GM12865 (cell line): ENCODE data around the gene LYPD6.
A peak's percentile ranks its signal among the peaks of the same experiment; 100 is the strongest.

ENCODE experiments used
- DNase-seq: peaks from one replicate; pipeline ENCODE4 v3.0.0; 2010; ENCODE audit warnings: low read depth
- H3K4me3 ChIP-seq: 2 replicates; pipeline ENCODE4 v1.5.1; 2011; ENCODE audit warnings: mild to moderate bottlenecking, low read depth, low read length, control low read depth
- TF ChIP-seq, protein P1 (sequence below): IDR thresholded peaks from 2 replicates; pipeline ENCODE4 v1.5.1; 2011; ENCODE audit warnings: low read length, control low read depth, low read depth, inconsistent platforms; ENCODE audit not compliant: insufficient read depth; ENCODE audit errors: missing control alignments

The LYPD6 gene

GRCh38 chr2:149456285-149456684, 125.9 kb downstream of the LYPD6 start:
- peak; percentile 53 for DNase-seq
- H3K4me3 ChIP-seq, result no peak overlapping the region
- TF ChIP-seq, protein P1, sequence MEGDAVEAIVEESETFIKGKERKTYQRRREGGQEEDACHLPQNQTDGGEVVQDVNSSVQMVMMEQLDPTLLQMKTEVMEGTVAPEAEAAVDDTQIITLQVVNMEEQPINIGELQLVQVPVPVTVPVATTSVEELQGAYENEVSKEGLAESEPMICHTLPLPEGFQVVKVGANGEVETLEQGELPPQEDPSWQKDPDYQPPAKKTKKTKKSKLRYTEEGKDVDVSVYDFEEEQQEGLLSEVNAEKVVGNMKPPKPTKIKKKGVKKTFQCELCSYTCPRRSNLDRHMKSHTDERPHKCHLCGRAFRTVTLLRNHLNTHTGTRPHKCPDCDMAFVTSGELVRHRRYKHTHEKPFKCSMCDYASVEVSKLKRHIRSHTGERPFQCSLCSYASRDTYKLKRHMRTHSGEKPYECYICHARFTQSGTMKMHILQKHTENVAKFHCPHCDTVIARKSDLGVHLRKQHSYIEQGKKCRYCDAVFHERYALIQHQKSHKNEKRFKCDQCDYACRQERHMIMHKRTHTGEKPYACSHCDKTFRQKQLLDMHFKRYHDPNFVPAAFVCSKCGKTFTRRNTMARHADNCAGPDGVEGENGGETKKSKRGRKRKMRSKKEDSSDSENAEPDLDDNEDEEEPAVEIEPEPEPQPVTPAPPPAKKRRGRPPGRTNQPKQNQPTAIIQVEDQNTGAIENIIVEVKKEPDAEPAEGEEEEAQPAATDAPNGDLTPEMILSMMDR, result peak; percentile 20

DNA sequence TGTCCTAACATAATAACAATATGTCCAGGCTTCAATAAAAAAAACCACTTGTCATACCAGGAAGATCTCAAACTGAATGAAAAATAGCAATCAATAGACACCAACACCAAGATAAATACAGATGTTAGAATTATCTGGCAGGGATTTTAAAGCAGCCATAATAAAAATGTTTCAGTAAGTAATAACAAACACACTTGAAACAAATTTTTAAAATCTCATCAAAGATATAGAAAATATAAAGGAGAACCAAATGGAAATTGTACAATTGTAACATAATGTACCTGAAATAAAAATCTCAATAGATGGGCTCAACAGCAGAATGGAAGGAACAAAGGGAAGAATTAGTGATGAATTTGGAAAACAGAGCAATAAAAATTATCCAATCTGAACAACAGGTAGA, 128.1 kb downstream of the LYPD6 start:
- no peak overlapping the region for H3K4me3 ChIP-seq
- TF ChIP-seq, protein P1, result no peak
- DNase-seq, result no peak

- TF ChIP-seq, protein P1, result no peak
- peak; percentile 75 for DNase-seq
Measured at GRCh38 chr2:149463328-149464002, 133.1 kb downstream of the LYPD6 start.

GRCh38 chr2:149464396-149464795, 134.0 kb downstream of the LYPD6 start:
- TF ChIP-seq, protein P1, result no peak
- no peak for DNase-seq
- H3K4me3 ChIP-seq, result no peak overlapping the region

More at GRCh38 chr2:149463328-149464002, 133.1 kb downstream of the LYPD6 start:
- no peak overlapping the region for H3K4me3 ChIP-seq

- TF ChIP-seq, protein P1, result no peak
- H3K4me3 ChIP-seq, result no peak overlapping the region
- DNase-seq, result peak; percentile 28
Measured at GRCh38 chr2:149465873-149466272, 135.5 kb downstream of the LYPD6 start.

- TF ChIP-seq, protein P1, result no peak
- no peak for DNase-seq
- H3K4me3 ChIP-seq, result no peak overlapping the region
Measured at GRCh38 chr2:149466635-149467034, 136.2 kb downstream of the LYPD6 start.

GRCh38 chr2:149467436-149467835, 137.0 kb downstream of the LYPD6 start:
- TF ChIP-seq, protein P1, result no peak
- no peak for DNase-seq
- H3K4me3 ChIP-seq, result no peak overlapping the region
